GM12875 (cell line): ENCODE data around the gene RARA.

Experiments used
- H3K4me3 ChIP-seq: one replicate; pipeline ENCODE4 v1.5.1; 2011; ENCODE audit warnings: low read depth, low read length, control low read depth
- CTCF ChIP-seq: IDR thresholded peaks from 2 replicates; pipeline ENCODE4 v1.5.1; 2011; ENCODE audit warnings: low read depth, mild to moderate bottlenecking, control low read depth, inconsistent platforms, low read length, moderate library complexity, borderline replicate concordance; ENCODE audit not compliant: insufficient read depth

RARA gene

GRCh38 chr17:40344421-40345160 lies 35.6 kb downstream of the RARA start:
- H3K4me3 ChIP-seq: no peak overlapping the region
- no peak for TF ChIP-seq CTCF

- peak overlapping the region; percentile 19 for H3K4me3 ChIP-seq
- no peak for TF ChIP-seq CTCF
Measured at GRCh38 chr17:40345161-40345993, 36.4 kb downstream of the RARA start.

- no peak overlapping the region for H3K4me3 ChIP-seq
- TF ChIP-seq CTCF: no peak
Measured at GRCh38 chr17:40345994-40346764, 37.2 kb downstream of the RARA start.

- TF ChIP-seq CTCF: no peak
- H3K4me3 ChIP-seq: no peak overlapping the region
Measured at GRCh38 chr17:40346765-40347158, 37.8 kb downstream of the RARA start.

GRCh38 chr17:40347319-40348135 lies 38.5 kb downstream of the RARA start:
- H3K4me3 ChIP-seq: no peak overlapping the region
- TF ChIP-seq CTCF: no peak

GRCh38 chr17:40348136-40348504 lies 39.1 kb downstream of the RARA start:
- no peak overlapping the region for H3K4me3 ChIP-seq
- no peak for TF ChIP-seq CTCF
